NCI-H2081 (cell line): ENCODE measurements around the gene CAMTA1.

Experiments
- DNase-seq, 2 experiments: peaks; one replicate each; lab custom pipeline; 2025; lab: John Stamatoyannopoulos, UW

The CAMTA1 gene

GRCh38 chr1:7516929-7517328, 731.7 kb downstream of the CAMTA1 start:
- DNase-seq = no peak

- DNase-seq = no peak
These were observed 732.5 kb downstream of the CAMTA1 start for GRCh38 chr1:7517611-7518330.

- DNase-seq = no peak
These were observed 733.2 kb downstream of the CAMTA1 start for GRCh38 chr1:7518411-7518810.

GRCh38 chr1:7519181-7519860, 734.1 kb downstream of the CAMTA1 start:
- no peak for DNase-seq

GRCh38 chr1:7519861-7520395, 734.7 kb downstream of the CAMTA1 start:
- no peak for DNase-seq

GRCh38 chr1:7520496-7520895, 735.2 kb downstream of the CAMTA1 start:
- DNase-seq = no peak

GRCh38 chr1:7524341-7525337, 739.4 kb downstream of the CAMTA1 start:
- no peak for DNase-seq

GRCh38 chr1:7525338-7526063, 740.2 kb downstream of the CAMTA1 start:
- no peak for DNase-seq

- DNase-seq = no peak
These were observed 741.1 kb downstream of the CAMTA1 start for GRCh38 chr1:7526196-7526866.

- no peak for DNase-seq
These were observed 741.8 kb downstream of the CAMTA1 start for GRCh38 chr1:7526867-7527732.

GRCh38 chr1:7527733-7528045, 742.4 kb downstream of the CAMTA1 start:
- no peak for DNase-seq

GRCh38 chr1:7528386-7529198, 743.3 kb downstream of the CAMTA1 start:
- DNase-seq = no peak

GRCh38 chr1:7529917-7530316, 744.7 kb downstream of the CAMTA1 start:
- no peak for DNase-seq

GRCh38 chr1:7531562-7532340, 746.5 kb downstream of the CAMTA1 start:
- no peak for DNase-seq

- no peak for DNase-seq
These were observed 747.8 kb downstream of the CAMTA1 start for GRCh38 chr1:7533006-7533405.

GRCh38 chr1:7534061-7534825, 749.0 kb downstream of the CAMTA1 start:
- DNase-seq = peak; percentile 60 to 81

GRCh38 chr1:7535016-7535415, 749.8 kb downstream of the CAMTA1 start:
- no peak for DNase-seq
